Left lobe of liver (tissue), 2 donors: ENCODE measurements around the gene PRR5L. TPM values are rescaled to one million over a fixed set of nuclear protein-coding genes. Genes with fewer than 3 reads are reported as not detected.

ENCODE experiments used
- ATAC-seq: fragments of 200-7000 bp; cut with Tn5 transposase; one replicate; pipeline ENCODE4 v1.9.1; 2020; ENCODE audit warnings: mild to moderate bottlenecking, moderate library complexity
- DNase-seq: peaks from one replicate; pipeline ENCODE4 v3.0.0-alpha.2; 2020; ENCODE audit warnings: low spot score
- total RNA-seq: library from RNA; stranded (reverse); gene quantifications from one replicate; pipeline ENCODE4 v1.2.1, GENCODE V29; 2021
- donor health status: DM: no; HTN: no; CAD: no; lungs with moderate emphysema.
- donor health status: DM: no; HTN: yes; CAD: no.

Gene PRR5L
- total RNA-seq, 1 donor from 2014 or later, result 2.1 TPM

DNA sequence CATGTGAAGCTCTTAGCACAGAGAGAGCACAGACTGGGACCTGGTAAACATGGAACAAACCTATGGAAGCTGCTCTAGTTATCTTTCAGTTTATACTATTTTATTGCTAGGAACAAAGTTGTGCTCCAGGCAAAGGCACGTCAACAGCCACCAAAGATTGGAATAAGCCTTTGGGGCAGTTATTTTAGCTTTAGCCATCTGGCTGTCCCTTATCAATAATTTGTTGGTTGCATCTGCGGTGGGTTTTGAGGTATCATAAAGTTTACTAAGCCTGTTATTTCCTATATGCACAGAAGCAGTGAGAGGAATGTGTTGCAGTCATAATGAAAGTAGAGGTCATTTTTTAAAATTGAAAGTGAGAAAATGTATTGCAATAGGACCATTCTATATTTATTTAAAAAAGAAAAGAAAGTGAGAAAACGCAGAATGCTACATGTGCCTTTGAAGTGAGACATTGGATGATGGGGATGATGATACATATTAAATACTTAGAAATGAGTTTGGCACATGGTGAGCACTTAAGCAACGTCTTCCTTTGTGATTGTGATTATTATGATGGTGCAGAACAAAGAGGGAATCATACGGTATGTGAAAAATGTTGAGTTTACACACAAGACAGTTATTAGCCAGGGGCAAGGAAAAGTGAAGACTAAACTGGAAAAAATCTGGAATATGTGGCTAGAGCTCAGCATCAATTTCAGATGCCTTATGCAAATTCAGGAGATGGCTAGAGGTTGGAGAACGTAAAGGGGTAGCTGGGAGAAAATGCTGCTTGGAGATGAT, 58.3 kb downstream of the PRR5L start:
- DNase-seq (no peak), ATAC-seq (no peak)

DNA sequence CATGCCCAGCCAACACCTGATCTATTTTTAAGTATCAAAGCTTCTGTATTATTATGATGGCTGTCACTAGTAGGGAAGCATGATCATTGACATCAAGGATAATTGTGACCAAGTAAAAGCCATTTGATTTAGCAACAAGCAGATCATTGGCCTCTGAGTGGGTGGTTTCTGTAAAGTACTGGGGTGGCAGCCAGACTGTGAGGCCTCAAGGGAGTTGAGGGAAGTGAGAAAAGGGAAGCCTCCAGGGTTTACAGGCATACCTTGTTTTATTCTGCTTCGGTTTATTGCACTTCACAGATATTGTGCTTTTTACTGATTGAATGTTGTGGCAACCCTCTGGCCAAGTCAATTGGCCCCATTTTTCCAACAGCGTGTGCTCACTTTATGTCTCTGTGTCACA, 60.1 kb downstream of the PRR5L start:
- no peak for DNase-seq
- ATAC-seq, result peak; percentile 19

DNA sequence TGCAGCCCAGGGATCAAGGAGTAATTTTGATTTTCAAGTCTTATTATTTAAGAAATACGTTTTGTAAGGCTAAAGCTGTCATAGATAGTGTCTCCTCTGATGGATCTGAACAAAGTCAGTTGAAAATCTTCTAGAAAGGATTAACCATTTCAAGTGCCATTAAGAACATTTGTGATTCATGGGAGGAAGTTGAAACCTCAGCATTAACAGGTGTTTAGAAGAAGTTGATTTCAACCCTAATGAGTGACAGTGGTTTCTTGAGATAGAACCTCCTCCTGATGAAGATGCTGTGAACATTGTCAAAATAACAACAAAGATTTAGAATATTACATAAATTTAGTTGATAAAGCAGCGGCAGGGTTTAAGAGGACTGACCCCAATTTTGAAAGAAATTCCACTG, 61.7 kb downstream of the PRR5L start:
- DNase-seq (no peak), ATAC-seq (no peak)

DNA sequence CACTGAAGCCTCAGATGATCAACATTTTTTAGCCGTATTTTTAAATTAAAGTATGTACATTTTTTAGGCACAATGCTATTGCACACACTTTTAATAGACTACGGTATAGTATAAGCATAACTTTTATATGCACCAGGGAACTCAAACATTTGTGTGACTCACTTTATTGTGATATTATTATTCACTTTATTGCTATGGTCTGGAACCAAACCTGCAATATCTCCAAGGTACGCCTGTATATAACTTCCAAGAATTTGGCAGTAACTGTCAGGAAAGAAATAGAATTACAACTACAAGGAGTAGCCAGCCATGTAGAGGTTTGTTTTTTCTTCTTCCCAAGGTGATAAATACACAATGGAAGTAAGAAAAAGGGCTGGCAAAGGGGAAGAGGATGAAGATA, 62.3 kb downstream of the PRR5L start:
- DNase-seq (no peak), ATAC-seq (no peak)

DNA sequence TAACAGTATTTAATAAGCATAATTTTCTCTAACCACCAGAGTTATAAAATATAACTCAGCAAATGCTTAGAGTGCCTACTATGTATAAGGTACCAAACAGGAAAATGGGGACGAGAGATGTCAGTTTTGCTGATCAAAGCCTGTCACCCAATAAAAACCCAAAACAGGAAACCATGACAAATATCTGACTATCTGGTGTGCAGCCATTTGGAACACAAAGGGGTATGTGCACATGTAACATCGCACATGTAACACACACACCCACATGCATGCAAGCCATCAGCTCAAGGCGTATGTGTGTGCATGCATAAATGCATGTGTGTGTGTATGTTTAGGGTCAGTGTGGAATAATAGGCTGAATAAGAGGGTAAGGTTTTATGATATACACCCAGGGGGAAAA, 64.2 kb downstream of the PRR5L start:
- DNase-seq, result no peak
- ATAC-seq, result no peak

DNA sequence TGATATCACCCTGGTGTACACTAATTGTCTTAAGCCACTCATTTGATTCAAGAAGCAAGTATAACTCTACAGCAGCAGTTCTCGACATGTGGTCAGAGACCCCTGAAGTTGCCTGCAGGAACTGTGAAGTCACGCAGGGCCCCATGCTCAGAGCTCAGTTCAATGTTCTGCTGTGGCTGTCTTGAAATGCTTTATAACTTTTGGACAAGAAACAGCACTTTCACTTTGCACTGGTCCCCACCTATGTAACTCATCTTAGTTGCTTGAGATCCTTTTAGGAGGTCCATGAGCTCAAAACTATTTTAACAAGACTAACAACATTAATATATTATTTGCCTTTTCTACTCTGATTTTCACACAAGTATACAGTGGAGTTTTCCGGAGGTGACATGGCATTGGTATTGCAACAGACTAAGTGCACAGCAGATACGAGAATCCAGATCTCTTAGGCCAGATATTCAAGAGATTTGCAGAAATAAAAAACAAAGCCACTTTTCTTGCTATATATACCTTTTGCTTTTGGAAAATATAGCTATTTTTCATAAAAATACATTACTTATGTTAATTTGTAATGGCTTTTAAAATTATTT, 64.8 kb downstream of the PRR5L start:
- DNase-seq (no peak), ATAC-seq (peak; percentile 27)

DNA sequence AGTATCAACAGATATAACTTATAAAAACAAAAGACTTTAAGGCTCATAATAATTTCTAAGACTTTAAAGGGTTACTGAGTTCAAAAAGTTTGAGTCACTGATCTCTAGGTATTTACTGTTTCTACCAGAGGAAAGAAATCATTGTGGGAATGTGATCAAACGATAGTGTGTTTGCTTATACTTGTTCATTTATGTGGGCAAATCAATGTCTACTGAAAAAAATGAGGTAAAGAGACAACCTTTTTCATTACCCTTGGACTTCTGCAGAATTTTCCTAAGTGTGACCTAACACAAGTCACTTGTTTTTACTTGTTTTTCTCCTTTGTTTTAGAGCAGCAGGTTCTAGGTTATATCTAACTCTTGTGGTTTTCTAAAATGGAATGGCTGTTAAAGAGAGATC, 65.4 kb downstream of the PRR5L start:
- no peak for ATAC-seq
- DNase-seq, result no peak

DNA sequence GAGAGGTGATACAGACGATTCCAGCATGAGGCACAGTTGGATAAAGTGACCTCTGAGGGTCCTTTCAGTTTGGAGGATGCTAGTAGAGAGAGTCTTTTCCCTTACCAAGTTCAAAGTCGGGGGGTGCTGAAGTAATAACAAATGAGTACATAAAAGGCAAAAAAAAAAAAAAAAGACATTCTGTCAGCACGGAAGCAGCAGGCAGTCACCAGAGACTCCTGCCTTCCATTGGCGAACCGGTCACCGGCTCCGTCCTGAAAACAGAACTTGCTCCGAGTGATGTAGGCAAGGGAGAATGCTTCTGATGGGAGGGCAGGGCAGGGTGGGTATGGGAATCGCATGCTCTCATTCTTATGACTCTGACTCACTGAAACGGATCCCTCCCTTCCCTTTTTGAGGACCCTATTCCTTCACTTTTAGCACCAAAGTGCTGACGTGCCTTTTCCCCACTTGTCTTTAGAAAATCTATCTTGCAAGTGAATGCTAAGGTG, 65.9 kb downstream of the PRR5L start:
- ATAC-seq (peak; percentile 46), DNase-seq (no peak)

DNA sequence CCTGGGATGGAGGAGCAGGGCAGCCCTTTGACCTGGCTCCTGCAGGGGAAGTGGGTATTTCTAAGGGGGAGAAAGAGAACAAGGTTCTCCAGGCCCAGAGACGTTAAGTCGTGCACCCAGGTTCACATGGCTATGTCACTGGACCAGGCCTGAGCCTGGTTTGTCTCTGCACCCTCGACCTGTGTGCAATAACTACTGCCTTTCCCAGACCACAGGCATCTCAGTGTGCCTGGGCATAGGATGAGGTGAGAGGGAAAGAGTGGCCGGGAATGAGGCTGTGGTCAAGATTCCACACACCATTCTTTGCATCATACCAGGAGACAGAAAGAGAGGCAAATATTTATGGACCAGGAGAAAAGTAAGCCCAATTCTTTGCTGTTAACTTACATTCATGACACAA, 66.8 kb downstream of the PRR5L start:
- ATAC-seq (no peak), DNase-seq (no peak)

DNA sequence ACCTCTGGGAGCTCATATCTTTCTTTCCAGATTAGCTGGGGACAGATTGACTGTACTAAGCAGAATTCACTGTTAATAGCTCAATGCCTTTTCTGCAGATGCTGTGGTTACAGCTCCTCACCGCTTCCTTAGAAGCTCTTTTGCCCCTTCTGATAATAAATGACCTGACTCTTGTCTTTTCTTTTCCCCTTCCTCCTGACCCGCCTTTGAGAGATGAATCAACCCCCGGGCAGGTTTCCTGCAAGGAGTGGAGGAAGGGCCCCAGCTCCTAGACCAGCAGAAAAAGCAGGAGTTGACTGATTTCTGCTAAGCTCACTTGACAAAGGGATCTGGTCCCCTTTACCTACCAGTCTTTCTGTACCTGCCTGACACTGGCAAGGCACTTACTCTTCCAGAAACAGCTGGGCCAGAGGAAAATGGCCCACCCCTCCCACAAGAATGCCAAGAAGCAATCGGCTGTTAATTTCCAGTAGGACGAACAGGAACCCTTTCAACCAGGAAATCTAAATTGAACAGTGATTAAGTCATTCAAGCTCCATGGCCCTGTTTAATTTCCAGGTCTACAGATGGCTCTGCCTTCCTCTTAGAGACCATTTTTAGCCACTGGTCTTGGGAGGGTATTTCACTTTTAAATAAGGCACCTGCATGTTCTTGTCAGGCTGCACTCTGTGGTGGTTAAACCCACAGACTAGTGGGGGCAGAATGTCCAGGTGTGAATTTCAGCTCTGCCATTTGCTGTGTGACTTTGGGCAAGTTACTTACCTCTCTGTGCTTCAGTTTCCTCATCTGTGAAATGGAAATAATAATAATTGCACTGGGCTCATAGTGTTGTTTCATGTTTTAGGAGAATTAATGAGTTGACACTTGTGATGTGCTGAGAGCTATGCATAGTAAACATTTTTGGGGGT, 67.5 kb downstream of the PRR5L start:
- peak; percentile 42 for ATAC-seq
- DNase-seq, result no peak

DNA sequence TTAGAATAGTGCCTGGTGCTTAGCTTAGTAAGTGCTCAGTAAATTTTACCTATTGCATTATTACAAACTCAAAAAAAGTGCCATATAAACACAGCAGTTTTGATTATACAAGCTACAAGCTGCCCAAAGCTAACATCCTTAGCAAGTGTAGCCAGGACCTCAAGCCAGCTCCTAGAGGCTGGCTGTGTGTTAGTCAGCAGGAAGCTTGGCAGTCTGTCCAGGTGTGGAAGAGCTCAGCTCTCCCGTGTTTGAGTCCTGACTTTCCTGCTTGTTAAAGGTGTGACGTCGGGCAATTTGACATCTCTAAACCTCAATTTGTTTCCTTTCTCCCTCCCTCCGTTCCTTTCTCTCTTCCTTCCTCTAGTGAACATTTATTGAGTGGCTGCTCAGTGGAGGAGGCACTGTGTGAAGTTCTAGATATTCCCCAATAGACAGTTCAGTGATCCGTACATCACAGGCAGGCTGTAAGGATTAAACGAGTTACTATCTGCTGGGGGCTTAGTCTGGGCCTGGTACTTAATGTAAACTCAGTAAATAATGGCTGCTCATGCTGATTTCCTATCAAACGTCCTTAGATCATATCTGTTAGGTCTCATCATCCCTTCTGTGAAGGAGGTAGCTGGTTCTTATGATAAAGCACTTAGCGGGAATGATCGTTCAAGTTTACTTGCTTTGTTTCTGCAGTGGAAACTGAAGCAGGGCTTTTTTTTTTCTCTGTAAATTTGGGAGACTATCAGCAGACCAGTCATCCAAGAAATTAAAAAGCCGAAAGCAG, 68.7 kb downstream of the PRR5L start:
- DNase-seq, result no peak
- ATAC-seq, result no peak

DNA sequence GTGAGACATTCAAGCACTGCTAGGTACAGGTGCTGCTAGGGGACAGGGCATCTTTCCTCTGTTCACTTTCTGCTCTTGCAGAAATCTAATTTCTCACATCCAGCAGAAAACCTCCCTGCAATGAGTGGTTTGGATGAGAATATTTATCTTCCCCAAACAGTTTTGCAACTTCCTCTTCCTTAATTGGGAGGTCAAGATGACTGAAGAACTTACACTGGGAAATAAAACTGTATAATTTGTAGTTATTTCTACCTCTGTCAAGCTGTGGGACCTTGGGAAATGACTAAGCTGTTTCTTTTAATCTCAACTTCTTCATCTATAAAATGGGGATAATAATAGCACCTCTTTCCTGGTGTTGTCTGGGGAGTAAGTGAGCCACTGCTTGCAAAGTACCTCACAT, 69.8 kb downstream of the PRR5L start:
- ATAC-seq (peak; percentile 33), DNase-seq (no peak)

DNA sequence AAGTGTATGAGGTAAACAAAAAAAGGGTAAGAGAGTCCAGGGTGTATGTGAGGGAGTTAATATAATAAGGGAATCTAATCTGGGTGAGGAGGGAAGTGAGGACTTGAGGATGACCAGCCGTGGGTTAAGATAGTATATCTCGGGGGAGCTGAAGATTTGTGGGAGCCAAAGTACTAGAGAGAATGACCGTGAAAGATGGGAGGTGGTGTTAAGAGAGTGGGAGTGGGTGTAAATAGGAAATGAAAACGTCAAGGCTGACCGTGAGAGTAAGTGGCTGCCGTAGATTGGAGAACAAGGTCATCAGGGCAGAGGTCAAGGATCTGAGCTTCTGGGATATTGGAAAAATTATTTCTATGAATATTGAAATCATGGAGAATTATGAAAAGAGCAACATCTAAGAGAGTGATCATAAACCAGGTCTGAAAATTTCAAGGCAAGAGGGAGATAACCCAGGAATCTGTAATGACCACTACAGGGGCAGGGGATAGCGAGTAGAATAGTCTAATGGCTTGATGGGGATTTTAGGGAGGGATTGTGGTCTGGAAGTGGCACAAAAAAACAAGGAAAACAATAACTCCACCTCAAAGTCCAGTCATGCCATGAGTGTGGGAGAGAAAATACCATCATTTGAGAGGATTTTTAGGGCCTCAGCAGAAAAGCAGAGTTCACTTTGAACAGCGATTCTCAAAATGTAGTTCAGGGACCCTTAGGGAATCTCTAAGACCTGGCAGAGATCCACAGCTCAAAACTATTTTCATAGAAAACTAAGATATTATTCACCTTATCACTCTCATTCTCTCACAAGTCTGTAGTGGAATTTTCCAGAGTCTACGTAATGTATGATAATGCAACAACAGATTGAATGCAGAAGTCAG, 72.0 kb downstream of the PRR5L start:
- ATAC-seq (no peak), DNase-seq (no peak)

DNA sequence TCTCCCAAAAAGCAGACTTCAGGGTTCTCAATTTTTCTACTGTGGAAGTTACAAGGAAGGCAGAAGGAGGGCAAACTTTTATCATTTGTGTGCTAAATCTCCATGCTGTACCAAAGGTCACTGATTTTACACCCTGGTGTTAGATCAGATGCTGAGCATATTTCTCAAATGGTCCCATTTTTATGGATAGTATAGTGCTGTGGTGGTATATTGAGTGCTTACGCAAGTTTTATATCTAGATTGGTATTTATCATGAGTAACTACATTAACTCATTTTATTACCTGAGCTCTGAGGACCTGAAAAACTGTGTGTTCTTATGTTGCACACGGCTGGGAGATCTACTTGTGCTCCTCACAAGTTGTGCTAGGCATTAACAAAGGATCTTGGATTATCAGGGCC, 75.1 kb downstream of the PRR5L start:
- ATAC-seq, result no peak
- no peak for DNase-seq

DNA sequence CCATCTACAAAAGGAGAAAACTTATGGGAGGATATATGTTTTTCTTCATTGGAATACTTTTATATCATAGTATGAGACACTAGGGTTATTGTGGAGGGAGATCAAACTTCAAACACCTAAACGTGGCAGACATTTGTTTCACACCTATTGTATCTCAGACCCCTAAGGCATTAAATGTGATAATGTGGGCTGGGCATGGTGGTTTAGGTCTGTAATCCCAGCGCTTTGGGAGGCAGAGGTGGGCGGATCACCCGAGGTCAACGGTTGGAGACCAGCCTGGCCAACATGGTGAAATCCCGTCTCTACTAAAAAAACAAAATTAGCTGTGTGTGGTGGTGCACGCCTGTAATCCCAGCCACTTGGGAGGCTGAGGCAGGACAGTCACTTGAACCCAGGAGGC, 75.5 kb downstream of the PRR5L start:
- no peak for ATAC-seq
- no peak for DNase-seq

DNA sequence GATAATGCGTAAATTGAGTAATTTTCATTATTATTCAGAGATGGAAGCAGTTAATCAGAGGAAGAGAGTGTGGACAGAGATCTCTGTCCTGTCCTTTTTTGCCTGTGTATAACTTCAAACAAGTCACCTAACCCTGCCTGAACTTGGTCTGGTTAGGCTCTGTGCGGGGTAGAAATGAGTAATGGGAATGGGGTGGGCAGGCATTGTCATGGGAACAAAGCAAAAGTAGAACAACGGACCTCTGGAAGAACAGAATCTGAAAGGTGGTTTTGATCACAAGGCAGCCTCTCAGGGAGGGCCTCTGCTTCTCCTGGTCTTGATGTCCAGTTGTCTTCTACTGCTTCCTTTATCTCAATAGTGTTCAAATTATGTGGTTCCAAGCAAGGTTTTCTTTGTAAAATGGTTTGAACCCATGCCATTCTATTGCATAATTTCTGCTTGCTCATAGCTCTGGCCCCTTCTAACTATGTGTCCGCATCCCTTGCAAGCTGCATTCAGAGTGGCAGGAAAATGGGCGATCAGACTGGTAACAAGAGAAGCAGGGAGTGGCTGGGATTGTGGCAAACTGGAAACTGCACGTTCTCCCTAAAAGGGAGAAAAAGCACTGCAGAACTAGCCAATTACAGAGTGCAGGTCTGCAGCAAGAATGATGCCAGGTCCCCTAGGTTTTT, 76.1 kb downstream of the PRR5L start:
- ATAC-seq, result no peak

DNA sequence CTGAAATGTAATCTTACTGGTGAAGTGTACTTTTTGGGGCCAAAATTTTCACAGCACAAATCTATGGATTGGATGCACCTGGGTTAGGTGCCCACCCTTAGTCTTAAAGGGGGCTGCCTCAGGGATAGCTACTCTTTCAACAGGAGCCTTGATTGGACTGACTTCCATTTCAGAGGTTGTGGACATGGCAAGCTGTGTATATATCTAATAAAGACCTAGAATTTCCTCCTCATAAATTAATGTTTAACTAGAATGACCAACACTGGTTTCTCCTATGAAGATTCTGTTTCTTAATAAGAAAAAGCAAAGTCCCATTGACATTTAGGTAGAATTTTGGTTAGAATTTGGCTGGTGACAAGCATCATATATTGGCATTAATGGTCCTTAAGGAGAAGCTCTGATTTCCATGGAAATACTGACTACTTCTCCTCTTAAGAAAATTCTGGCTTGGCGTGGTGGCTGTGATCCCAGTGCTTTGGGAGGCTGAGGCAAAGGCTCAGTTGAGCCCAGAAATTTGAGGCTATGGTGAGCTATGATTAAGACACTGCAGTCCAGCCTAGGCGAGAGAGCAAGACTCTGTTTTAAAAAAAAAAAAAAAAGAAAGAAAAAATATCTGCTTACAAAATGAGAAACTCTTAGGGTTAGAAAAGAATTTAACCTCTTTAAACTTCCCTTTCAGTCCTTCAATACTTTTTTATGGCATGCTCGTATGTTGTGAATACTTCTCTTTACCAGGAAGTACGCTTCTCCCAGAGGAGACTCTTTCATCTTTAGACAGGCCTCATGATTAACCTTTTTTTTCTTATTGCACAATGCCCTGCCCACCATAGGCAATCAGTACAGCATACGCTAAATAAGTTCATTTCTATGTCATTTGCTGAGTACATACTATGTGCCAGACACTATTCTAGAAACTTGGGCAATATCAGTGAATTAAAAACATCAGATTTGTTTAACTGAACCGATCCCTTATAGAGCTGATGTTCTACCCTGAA, 77.2 kb downstream of the PRR5L start:
- no peak for DNase-seq
- ATAC-seq, result no peak

More for the DNA sequence above, 76.1 kb downstream of the PRR5L start:
- no peak for DNase-seq

DNA sequence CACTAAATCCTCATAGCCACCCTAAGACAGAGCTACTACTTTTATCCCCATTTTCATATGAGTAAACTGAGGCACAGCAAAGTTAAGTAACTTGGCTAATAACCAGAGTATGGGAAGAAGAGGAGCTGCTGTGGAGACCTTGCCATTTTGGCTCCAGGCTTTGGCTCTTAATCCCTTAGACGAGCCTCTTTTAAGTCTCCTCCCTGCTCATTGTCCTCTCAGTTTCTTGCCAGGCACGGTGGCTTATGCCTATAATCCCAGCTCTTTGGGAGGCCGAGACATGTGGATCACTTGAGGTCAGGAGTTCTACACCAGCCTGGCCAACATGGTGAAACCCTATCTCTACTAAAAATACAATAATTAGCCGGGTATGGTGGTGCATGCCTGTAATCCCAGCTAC, 78.6 kb downstream of the PRR5L start:
- ATAC-seq (no peak), DNase-seq (no peak)
